Natural killer cell (primary cell): Measurements from ENCODE around the gene CYSRT1. TPM values are rescaled to one million over a fixed set of nuclear protein-coding genes. Genes with fewer than 3 reads are reported as not detected.

Experiments used
- ATAC-seq, 3 donors: fragments of 150-1000 bp in 2 of 3; fragments of 200-7000 bp in 1 of 3; cut with Tn5 transposase; 1 replicate in 1 of 3; 2 replicates in 2 of 3; pipeline ENCODE4 v1.10.0; 2021; ENCODE audit warnings: mild to moderate bottlenecking in 2 of 3, moderate library complexity in 2 of 3
- DNase-seq, 2 donors: peaks; one replicate each; pipeline versions ENCODE4 v3.0.0 to v3.0.0-alpha.2; 2013 to 2021; ENCODE audit warnings: mixed read lengths in 1 of 2
- H3K27ac ChIP-seq: one replicate; pipeline ENCODE4 v1.5.1; 2013; ENCODE audit warnings: mild to moderate bottlenecking, low read length
- H3K27me3 ChIP-seq: one replicate; pipeline ENCODE4 v1.6.1; 2013; ENCODE audit warnings: low read length; ENCODE audit not compliant: control insufficient read depth, insufficient read depth
- H3K36me3 ChIP-seq: one replicate; pipeline ENCODE4 v1.6.1; 2013; ENCODE audit warnings: low read length; ENCODE audit not compliant: control insufficient read depth, insufficient read depth
- H3K4me1 ChIP-seq: one replicate; pipeline ENCODE4 v1.6.1; 2013; ENCODE audit warnings: low read length; ENCODE audit not compliant: control insufficient read depth, insufficient read depth
- H3K4me3 ChIP-seq: one replicate; pipeline ENCODE4 v1.5.1; 2013; ENCODE audit warnings: low read length
- H3K9me3 ChIP-seq: one replicate; pipeline ENCODE4 v1.6.1; 2013; ENCODE audit warnings: low read length; ENCODE audit not compliant: control insufficient read depth, insufficient read depth
- H3K27ac Mint-ChIP-seq, 2 donors: one replicate each; pipeline ENCODE4 v1.8.0; 2022; ENCODE audit warnings: mild to moderate bottlenecking in 2 of 2, mixed read lengths in 2 of 2, moderate library complexity in 1 of 2
- H3K27me3 Mint-ChIP-seq, 2 donors: one replicate each; pipeline ENCODE4 v1.8.0; 2022; ENCODE audit warnings: low read depth in 2 of 2, mixed read lengths in 2 of 2
- H3K36me3 Mint-ChIP-seq: one replicate; pipeline ENCODE4 v1.8.0; 2022; ENCODE audit warnings: mixed read lengths
- H3K4me1 Mint-ChIP-seq, 2 donors: one replicate each; pipeline ENCODE4 v1.8.0; 2022; ENCODE audit warnings: mixed read lengths in 2 of 2
- H3K4me3 Mint-ChIP-seq: one replicate; pipeline ENCODE4 v1.8.0; 2022; ENCODE audit warnings: mild to moderate bottlenecking, moderate library complexity, mixed read lengths
- H3K9me3 Mint-ChIP-seq, 2 donors: one replicate each; pipeline ENCODE4 v1.8.0; 2022; ENCODE audit warnings: mixed read lengths in 2 of 2
- CTCF ChIP-seq: fragments of 200-600 bp; IDR thresholded peaks from one replicate; pipeline ENCODE4 v1.8.0; 2022; ENCODE audit warnings: antibody characterized with exemption
- WGBS: methylation state at CpG from one replicate; pipeline ENCODE4 v1.1.7; 2013; ENCODE audit warnings: missing lambda C conversion rate; ENCODE audit not compliant: insufficient coverage; 5-methylcytosine and 5-hydroxymethylcytosine counted together
- intact Hi-C: fragments of 100-400 bp; cut with micrococcal nuclease; formaldehyde crosslinking; loops from one replicate; pipeline ENCODE4 v1.14.2; 2022
- total RNA-seq, 4 donors: library from RNA; stranded (reverse); fragments of 120-200 nt in 1 of 4; gene quantifications; one replicate each; pipeline versions ENCODE4 v1.2.3 to v1.2.4, GENCODE V29; 2013 to 2022

CYSRT1 gene
- total RNA-seq, 3 donors from 2014 or later (not counting 1 experiment from before 2014, with no cell fraction given): 0.38 TPM; not detected in 2

- DNase-seq (no peak), ATAC-seq (no peak)
- H3K9me3 Mint-ChIP-seq: no peaks in the 10 kb centered on the region
- no peak for TF ChIP-seq CTCF
- Histone ChIP-seq H3K9me3 (no peaks in the 10 kb centered on the region), H3K4me3 (no peak overlapping the region), H3K4me1 (peaks cover 46% of the 10 kb centered on the region), H3K36me3 (peaks cover 19% of the 10 kb centered on the region), H3K27me3 (no peaks in the 10 kb centered on the region), H3K27ac (no peak overlapping the region)
- H3K4me1 Mint-ChIP-seq: peaks cover 11 to 40% of the 10 kb centered on the region in 2 donors
- no peak overlapping the region for H3K27ac Mint-ChIP-seq
- H3K27me3 Mint-ChIP-seq: no peaks in the 10 kb centered on the region
- intact Hi-C loops: no loop called here
- WGBS: 93% methylated on average over 39 of the region's 39 CpGs
- H3K4me3 Mint-ChIP-seq: no peak overlapping the region
- H3K36me3 Mint-ChIP-seq: no peaks in the 10 kb centered on the region
Observed at GRCh38 chr9:137272241-137273094, 47.5 kb downstream of the CYSRT1 start.

- H3K4me3 Mint-ChIP-seq: no peak overlapping the region
- Histone ChIP-seq H3K27ac (no peak overlapping the region), H3K36me3 (peaks cover 15% of the 10 kb centered on the region), H3K4me3 (no peak overlapping the region), H3K27me3 (no peaks in the 10 kb centered on the region), H3K9me3 (no peaks in the 10 kb centered on the region), H3K4me1 (peaks cover 50% of the 10 kb centered on the region)
- no peak overlapping the region for H3K27ac Mint-ChIP-seq
- ATAC-seq (no peak), DNase-seq (no peak)
- 94% methylated on average over 13 of the region's 13 CpGs for WGBS
- no peaks in the 10 kb centered on the region for H3K27me3 Mint-ChIP-seq
- H3K4me1 Mint-ChIP-seq: peaks cover 11 to 47% of the 10 kb centered on the region in 2 donors
- intact Hi-C loops: no loop called here
- H3K9me3 Mint-ChIP-seq: no peaks in the 10 kb centered on the region
- no peak for TF ChIP-seq CTCF
- no peaks in the 10 kb centered on the region for H3K36me3 Mint-ChIP-seq
Observed at GRCh38 chr9:137273095-137273490, 48.1 kb downstream of the CYSRT1 start.

- peaks cover 11 to 42% of the 10 kb centered on the region in 2 donors for H3K4me1 Mint-ChIP-seq
- intact Hi-C loops: no loop called here
- H3K4me1 ChIP-seq: peaks cover 50% of the 10 kb centered on the region
- H3K4me3 ChIP-seq: no peak overlapping the region
- H3K9me3 Mint-ChIP-seq: no peaks in the 10 kb centered on the region
- ATAC-seq (no peak), DNase-seq (no peak)
- H3K27me3 ChIP-seq: no peaks in the 10 kb centered on the region
- TF ChIP-seq CTCF: no peak
- H3K27me3 Mint-ChIP-seq: no peaks in the 10 kb centered on the region
- H3K9me3 ChIP-seq: no peaks in the 10 kb centered on the region
- no peak overlapping the region for H3K4me3 Mint-ChIP-seq
- WGBS: 83% methylated on average over 15 of the region's 15 CpGs
- no peaks in the 10 kb centered on the region for H3K36me3 Mint-ChIP-seq
- no peak overlapping the region for H3K27ac ChIP-seq
- H3K36me3 ChIP-seq: peaks cover 15% of the 10 kb centered on the region
- no peak overlapping the region for H3K27ac Mint-ChIP-seq
Observed at GRCh38 chr9:137273611-137274320, 48.8 kb downstream of the CYSRT1 start.
